Mucosa of rectum (tissue), 2 donors: ENCODE results near the gene CELA2B.

Experiments
- H3K27ac ChIP-seq, 2 donors: one replicate each; pipeline ENCODE4 v1.7.0; 2013; ENCODE audit warnings: inconsistent platforms in 2 of 2, low read depth in 2 of 2, low read length in 2 of 2
- H3K27me3 ChIP-seq, 2 donors: one replicate each; pipeline ENCODE4 v1.7.0; 2013; ENCODE audit warnings: low read length in 2 of 2; ENCODE audit not compliant: control insufficient read depth in 2 of 2, insufficient read depth in 2 of 2
- H3K36me3 ChIP-seq, 2 donors: one replicate each; pipeline ENCODE4 v1.7.0; 2013; ENCODE audit warnings: low read length in 2 of 2; ENCODE audit not compliant: control insufficient read depth in 2 of 2, insufficient read depth in 2 of 2
- H3K4me1 ChIP-seq, 2 donors: one replicate each; pipeline ENCODE4 v1.7.0; 2013; ENCODE audit warnings: low read length in 2 of 2, mild to moderate bottlenecking in 1 of 2; ENCODE audit not compliant: control insufficient read depth in 2 of 2, insufficient read depth in 2 of 2
- H3K4me3 ChIP-seq, 2 donors: one replicate each; pipeline ENCODE4 v1.7.0; 2013; ENCODE audit warnings: low read length in 2 of 2
- H3K9ac ChIP-seq, 2 donors: one replicate each; pipeline ENCODE4 v1.7.0; 2013; ENCODE audit warnings: low read length in 2 of 2, low read depth in 1 of 2, mild to moderate bottlenecking in 1 of 2
- H3K9me3 ChIP-seq, 2 donors: one replicate each; pipeline ENCODE4 v1.7.0; 2013; ENCODE audit warnings: low read length in 2 of 2; ENCODE audit not compliant: control insufficient read depth in 2 of 2
- donor health status: healthy.
- donor health status: Normal muscosa, but diverticular disease.

CELA2B gene

GRCh38 chr1:15444468-15445389 lies 31.2 kb upstream of the CELA2B start:
- Histone ChIP-seq H3K4me1 (no peaks in the 10 kb centered on the region), H3K27ac (no peak overlapping the region), H3K4me3 (no peak overlapping the region), H3K27me3 (peaks cover 0 to 6% of the 10 kb centered on the region in 2 donors), H3K9ac (no peak overlapping the region), H3K9me3 (no peaks in the 10 kb centered on the region), H3K36me3 (no peaks in the 10 kb centered on the region)

- no peaks in the 10 kb centered on the region for H3K36me3 ChIP-seq
- H3K9me3 ChIP-seq: no peaks in the 10 kb centered on the region
- H3K9ac ChIP-seq: no peak overlapping the region
- no peak overlapping the region for H3K27ac ChIP-seq
- no peaks in the 10 kb centered on the region for H3K4me1 ChIP-seq
- peaks cover 0 to 6% of the 10 kb centered on the region in 2 donors for H3K27me3 ChIP-seq
- no peak overlapping the region for H3K4me3 ChIP-seq
These were observed 30.3 kb upstream of the CELA2B start for GRCh38 chr1:15445390-15446122.

- no peak overlapping the region for H3K4me3 ChIP-seq
- H3K27me3 ChIP-seq: peaks cover 0 to 6% of the 10 kb centered on the region in 2 donors
- H3K9me3 ChIP-seq: no peaks in the 10 kb centered on the region
- no peak overlapping the region for H3K27ac ChIP-seq
- H3K4me1 ChIP-seq: no peaks in the 10 kb centered on the region
- H3K9ac ChIP-seq: no peak overlapping the region
- no peaks in the 10 kb centered on the region for H3K36me3 ChIP-seq
These were observed 29.7 kb upstream of the CELA2B start for GRCh38 chr1:15446212-15446611.

- Histone ChIP-seq H3K27me3 (peaks cover 0 to 6% of the 10 kb centered on the region in 2 donors), H3K36me3 (no peaks in the 10 kb centered on the region), H3K9ac (no peak overlapping the region), H3K4me1 (no peaks in the 10 kb centered on the region), H3K4me3 (no peak overlapping the region), H3K9me3 (no peaks in the 10 kb centered on the region), H3K27ac (no peak overlapping the region)
These were observed 26.9 kb upstream of the CELA2B start for GRCh38 chr1:15448877-15449462.

- H3K9me3 ChIP-seq: no peaks in the 10 kb centered on the region
- H3K9ac ChIP-seq: no peak overlapping the region
- no peak overlapping the region for H3K4me3 ChIP-seq
- no peak overlapping the region for H3K27ac ChIP-seq
- H3K27me3 ChIP-seq: peaks cover 0 to 6% of the 10 kb centered on the region in 2 donors
- no peaks in the 10 kb centered on the region for H3K36me3 ChIP-seq
- H3K4me1 ChIP-seq: no peaks in the 10 kb centered on the region
These were observed 26.3 kb upstream of the CELA2B start for GRCh38 chr1:15449567-15449966.

GRCh38 chr1:15451014-15451722 lies 24.7 kb upstream of the CELA2B start:
- H3K9me3 ChIP-seq: no peaks in the 10 kb centered on the region
- H3K27ac ChIP-seq: no peak overlapping the region
- no peak overlapping the region for H3K4me3 ChIP-seq
- no peaks in the 10 kb centered on the region for H3K36me3 ChIP-seq
- H3K9ac ChIP-seq: no peak overlapping the region
- H3K4me1 ChIP-seq: no peaks in the 10 kb centered on the region
- H3K27me3 ChIP-seq: peaks cover 0 to 2% of the 10 kb centered on the region in 2 donors

GRCh38 chr1:15452216-15452615 lies 23.7 kb upstream of the CELA2B start:
- H3K36me3 ChIP-seq: no peaks in the 10 kb centered on the region
- H3K27me3 ChIP-seq: no peaks in the 10 kb centered on the region
- no peak overlapping the region for H3K9ac ChIP-seq
- no peak overlapping the region for H3K4me3 ChIP-seq
- no peak overlapping the region for H3K27ac ChIP-seq
- H3K4me1 ChIP-seq: no peaks in the 10 kb centered on the region
- no peaks in the 10 kb centered on the region for H3K9me3 ChIP-seq

- Histone ChIP-seq H3K9ac (no peak overlapping the region), H3K27ac (no peak overlapping the region), H3K4me1 (no peaks in the 10 kb centered on the region)
These were observed 22.9 kb upstream of the CELA2B start for GRCh38 chr1:15452866-15453571.

GRCh38 chr1:15453734-15454133 lies 22.2 kb upstream of the CELA2B start:
- H3K27ac ChIP-seq: no peak overlapping the region

More at GRCh38 chr1:15452866-15453571, 22.9 kb upstream of the CELA2B start:
- no peaks in the 10 kb centered on the region for H3K27me3 ChIP-seq
- H3K36me3 ChIP-seq: no peaks in the 10 kb centered on the region
- H3K9me3 ChIP-seq: no peaks in the 10 kb centered on the region
- H3K4me3 ChIP-seq: no peak overlapping the region

More at GRCh38 chr1:15453734-15454133, 22.2 kb upstream of the CELA2B start:
- Histone ChIP-seq H3K36me3 (no peaks in the 10 kb centered on the region), H3K4me3 (no peak overlapping the region), H3K27me3 (no peaks in the 10 kb centered on the region), H3K9me3 (no peaks in the 10 kb centered on the region), H3K9ac (no peak overlapping the region), H3K4me1 (no peaks in the 10 kb centered on the region)
